ENCODE results near the gene TPSG1.

GRCh38 chr16:1175566-1176279 lies 49.3 kb downstream of the TPSG1 start:
- no peak for TF ChIP-seq TAF1 (CRISPR knock-in tag; IDR thresholded peaks at IDR 0.05)
- no peak for TF ChIP-seq BCL6 (CRISPR knock-in tag; IDR thresholded peaks at IDR 0.05)
- TF ChIP-seq, protein P1, sequence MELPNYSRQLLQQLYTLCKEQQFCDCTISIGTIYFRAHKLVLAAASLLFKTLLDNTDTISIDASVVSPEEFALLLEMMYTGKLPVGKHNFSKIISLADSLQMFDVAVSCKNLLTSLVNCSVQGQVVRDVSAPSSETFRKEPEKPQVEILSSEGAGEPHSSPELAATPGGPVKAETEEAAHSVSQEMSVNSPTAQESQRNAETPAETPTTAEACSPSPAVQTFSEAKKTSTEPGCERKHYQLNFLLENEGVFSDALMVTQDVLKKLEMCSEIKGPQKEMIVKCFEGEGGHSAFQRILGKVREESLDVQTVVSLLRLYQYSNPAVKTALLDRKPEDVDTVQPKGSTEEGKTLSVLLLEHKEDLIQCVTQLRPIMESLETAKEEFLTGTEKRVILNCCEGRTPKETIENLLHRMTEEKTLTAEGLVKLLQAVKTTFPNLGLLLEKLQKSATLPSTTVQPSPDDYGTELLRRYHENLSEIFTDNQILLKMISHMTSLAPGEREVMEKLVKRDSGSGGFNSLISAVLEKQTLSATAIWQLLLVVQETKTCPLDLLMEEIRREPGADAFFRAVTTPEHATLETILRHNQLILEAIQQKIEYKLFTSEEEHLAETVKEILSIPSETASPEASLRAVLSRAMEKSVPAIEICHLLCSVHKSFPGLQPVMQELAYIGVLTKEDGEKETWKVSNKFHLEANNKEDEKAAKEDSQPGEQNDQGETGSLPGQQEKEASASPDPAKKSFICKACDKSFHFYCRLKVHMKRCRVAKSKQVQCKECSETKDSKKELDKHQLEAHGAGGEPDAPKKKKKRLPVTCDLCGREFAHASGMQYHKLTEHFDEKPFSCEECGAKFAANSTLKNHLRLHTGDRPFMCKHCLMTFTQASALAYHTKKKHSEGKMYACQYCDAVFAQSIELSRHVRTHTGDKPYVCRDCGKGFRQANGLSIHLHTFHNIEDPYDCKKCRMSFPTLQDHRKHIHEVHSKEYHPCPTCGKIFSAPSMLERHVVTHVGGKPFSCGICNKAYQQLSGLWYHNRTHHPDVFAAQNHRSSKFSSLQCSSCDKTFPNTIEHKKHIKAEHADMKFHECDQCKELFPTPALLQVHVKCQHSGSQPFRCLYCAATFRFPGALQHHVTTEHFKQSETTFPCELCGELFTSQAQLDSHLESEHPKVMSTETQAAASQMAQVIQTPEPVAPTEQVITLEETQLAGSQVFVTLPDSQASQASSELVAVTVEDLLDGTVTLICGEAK (IDR thresholded peaks at IDR 0.05), result no peak
- TF ChIP-seq, protein P1 (CRISPR knock-in tag; IDR thresholded peaks at IDR 0.05), result no peak
- TF ChIP-seq ZNF350 (CRISPR knock-in tag; IDR thresholded peaks at IDR 0.05; ENCODE audit: borderline replicate concordance, low read depth), result no peak
- TF ChIP-seq SATB2 (CRISPR knock-in tag; IDR thresholded peaks at IDR 0.05), result no peak
- TF ChIP-seq KDM1A (CRISPR knock-in tag; IDR thresholded peaks at IDR 0.05), result no peak
- TF ChIP-seq, protein P2, sequence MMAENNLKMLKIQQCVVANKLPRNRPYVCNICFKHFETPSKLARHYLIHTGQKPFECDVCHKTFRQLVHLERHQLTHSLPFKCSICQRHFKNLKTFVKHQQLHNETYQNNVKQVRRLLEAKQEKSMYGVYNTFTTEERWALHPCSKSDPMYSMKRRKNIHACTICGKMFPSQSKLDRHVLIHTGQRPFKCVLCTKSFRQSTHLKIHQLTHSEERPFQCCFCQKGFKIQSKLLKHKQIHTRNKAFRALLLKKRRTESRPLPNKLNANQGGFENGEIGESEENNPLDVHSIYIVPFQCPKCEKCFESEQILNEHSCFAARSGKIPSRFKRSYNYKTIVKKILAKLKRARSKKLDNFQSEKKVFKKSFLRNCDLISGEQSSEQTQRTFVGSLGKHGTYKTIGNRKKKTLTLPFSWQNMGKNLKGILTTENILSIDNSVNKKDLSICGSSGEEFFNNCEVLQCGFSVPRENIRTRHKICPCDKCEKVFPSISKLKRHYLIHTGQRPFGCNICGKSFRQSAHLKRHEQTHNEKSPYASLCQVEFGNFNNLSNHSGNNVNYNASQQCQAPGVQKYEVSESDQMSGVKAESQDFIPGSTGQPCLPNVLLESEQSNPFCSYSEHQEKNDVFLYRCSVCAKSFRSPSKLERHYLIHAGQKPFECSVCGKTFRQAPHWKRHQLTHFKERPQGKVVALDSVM (CRISPR knock-in tag; IDR thresholded peaks at IDR 0.05), result no peak
- no peak for TF ChIP-seq MAX (IDR thresholded peaks at IDR 0.05)

Measured in HepG2 (cell line).